Limb (tissue), 2 donors: ENCODE results near the gene GRHL3.
A peak's percentile ranks its signal among the peaks of the same experiment; 100 is the strongest.

Source experiments
- DNase-seq, 2 donors: peaks; one replicate each; pipeline ENCODE4 v3.0.0-alpha.2; 2016; ENCODE audit errors: extremely low spot score in 2 of 2

The GRHL3 gene

GRCh38 chr1:24317956-24318614 lies 1.1 kb upstream of the GRHL3 start:
- DNase-seq = peak in 1 of 2 donors; percentile 36

- no peak for DNase-seq
Measured at GRCh38 chr1:24318615-24319311, 394 bp upstream of the GRHL3 start.

- no peak for DNase-seq
Measured at GRCh38 chr1:24319962-24320361, 805 bp downstream of the GRHL3 start.

GRCh38 chr1:24321126-24321525 lies 2.0 kb downstream of the GRHL3 start:
- DNase-seq = no peak

- peak; percentile 50 to 76 for DNase-seq
Measured at GRCh38 chr1:24321697-24322469, 2.7 kb downstream of the GRHL3 start.

GRCh38 chr1:24322470-24323177 lies 3.5 kb downstream of the GRHL3 start:
- no peak for DNase-seq

GRCh38 chr1:24323281-24323680 lies 4.1 kb downstream of the GRHL3 start:
- DNase-seq = no peak

- DNase-seq = no peak
Measured at GRCh38 chr1:24324903-24325302, 5.7 kb downstream of the GRHL3 start.

GRCh38 chr1:24325587-24326449 lies 6.7 kb downstream of the GRHL3 start:
- DNase-seq = no peak

GRCh38 chr1:24327486-24327885 lies 8.3 kb downstream of the GRHL3 start:
- no peak for DNase-seq

- DNase-seq = no peak
Measured at GRCh38 chr1:24327891-24328290, 8.7 kb downstream of the GRHL3 start.

- no peak for DNase-seq
Measured at GRCh38 chr1:24329331-24329730, 10.2 kb downstream of the GRHL3 start.

GRCh38 chr1:24329797-24330543 lies 10.8 kb downstream of the GRHL3 start:
- no peak for DNase-seq

- DNase-seq = no peak
Measured at GRCh38 chr1:24331961-24332673, 13.0 kb downstream of the GRHL3 start.

- DNase-seq = no peak
Measured at GRCh38 chr1:24336075-24336474, 16.9 kb downstream of the GRHL3 start.

GRCh38 chr1:24337455-24337854 lies 18.3 kb downstream of the GRHL3 start:
- no peak for DNase-seq

- no peak for DNase-seq
Measured at GRCh38 chr1:24338447-24338846, 19.3 kb downstream of the GRHL3 start.

GRCh38 chr1:24339996-24340395 lies 20.8 kb downstream of the GRHL3 start:
- DNase-seq = no peak

GRCh38 chr1:24340770-24341169 lies 21.6 kb downstream of the GRHL3 start:
- no peak for DNase-seq

GRCh38 chr1:24341260-24341659 lies 22.1 kb downstream of the GRHL3 start:
- DNase-seq = no peak
